ENCODE results near the gene PLIN3. TPM values are rescaled to one million over a fixed set of nuclear protein-coding genes. Genes with fewer than 3 reads are reported as not detected.

PLIN3 gene
- total RNA-seq, 1 experiment from 2014 or later = 207 TPM

DNA sequence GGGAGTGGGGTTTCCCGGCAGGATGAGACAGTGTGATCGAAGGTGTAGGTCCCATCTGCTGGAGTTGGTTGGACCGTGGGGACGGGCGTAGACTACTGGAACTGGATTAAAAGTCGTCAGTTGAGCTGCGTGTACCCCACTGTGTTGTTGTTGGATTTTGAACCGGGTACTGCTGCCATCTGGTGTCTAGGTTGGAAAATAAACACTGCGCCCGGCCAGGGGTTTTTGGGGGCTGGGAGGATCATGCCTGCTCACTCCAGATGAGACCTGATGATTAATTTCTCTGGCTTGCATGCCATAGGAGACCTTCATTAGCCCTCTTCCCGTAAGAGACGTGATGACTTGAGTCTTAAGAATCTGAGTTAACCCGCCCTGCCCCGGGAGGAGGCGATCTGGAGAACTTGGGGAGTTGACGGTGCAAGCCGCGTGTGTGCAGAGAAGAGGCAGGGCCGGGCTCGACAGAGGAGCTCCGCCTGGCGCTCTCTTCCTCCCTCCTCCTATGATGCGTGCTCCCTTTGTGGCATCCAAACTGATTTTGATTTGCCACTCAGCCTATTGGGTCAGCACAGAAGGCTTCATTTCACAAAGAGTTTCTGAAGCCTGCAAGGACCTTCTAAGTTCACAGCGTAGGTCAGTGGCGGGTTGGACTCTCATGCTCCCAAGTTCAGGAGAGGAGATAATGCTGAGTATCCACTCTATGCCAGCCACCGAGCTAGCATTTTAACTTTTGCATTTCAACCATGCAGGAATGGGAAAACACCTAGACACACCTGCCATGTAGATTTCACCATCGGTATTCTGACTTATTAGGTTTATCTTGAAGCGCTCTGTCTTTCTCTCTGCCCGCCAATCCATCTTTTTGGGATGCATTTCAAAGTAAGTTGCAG is 44.6 kb upstream of the PLIN3 start (continued):
- TF ChIP-seq, protein P1, sequence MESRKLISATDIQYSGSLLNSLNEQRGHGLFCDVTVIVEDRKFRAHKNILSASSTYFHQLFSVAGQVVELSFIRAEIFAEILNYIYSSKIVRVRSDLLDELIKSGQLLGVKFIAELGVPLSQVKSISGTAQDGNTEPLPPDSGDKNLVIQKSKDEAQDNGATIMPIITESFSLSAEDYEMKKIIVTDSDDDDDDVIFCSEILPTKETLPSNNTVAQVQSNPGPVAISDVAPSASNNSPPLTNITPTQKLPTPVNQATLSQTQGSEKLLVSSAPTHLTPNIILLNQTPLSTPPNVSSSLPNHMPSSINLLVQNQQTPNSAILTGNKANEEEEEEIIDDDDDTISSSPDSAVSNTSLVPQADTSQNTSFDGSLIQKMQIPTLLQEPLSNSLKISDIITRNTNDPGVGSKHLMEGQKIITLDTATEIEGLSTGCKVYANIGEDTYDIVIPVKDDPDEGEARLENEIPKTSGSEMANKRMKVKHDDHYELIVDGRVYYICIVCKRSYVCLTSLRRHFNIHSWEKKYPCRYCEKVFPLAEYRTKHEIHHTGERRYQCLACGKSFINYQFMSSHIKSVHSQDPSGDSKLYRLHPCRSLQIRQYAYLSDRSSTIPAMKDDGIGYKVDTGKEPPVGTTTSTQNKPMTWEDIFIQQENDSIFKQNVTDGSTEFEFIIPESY (IDR thresholded peaks at IDR 0.05; ENCODE audit: extremely low read depth, insufficient replicate concordance, low read length) = peak; percentile 7
- TF ChIP-seq SIN3A (IDR thresholded peaks at IDR 0.05; ENCODE audit: low read depth) (peak; percentile 93), EGR1 (IDR thresholded peaks at IDR 0.05; ENCODE audit: low read depth) (no peak)

DNA sequence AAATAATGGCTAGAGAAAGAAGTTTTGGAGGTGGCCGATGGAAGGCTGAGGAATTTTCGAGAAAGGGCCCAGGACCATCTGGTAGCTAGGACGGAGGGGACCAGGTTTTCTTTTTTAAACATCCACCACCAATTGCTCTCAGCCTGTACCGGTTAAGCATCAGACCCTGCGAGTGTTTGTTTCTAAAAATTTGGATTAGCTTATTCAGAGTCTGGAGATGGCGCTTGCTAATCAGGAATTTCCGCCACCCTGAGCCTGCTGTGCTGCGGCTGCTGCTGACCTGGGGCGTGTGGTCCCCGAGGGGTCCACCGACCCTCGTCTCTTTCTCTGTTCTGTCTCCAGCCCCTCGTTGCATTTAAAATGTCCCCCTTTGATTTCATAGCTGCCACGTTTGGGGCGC is 43.8 kb upstream of the PLIN3 start:
- RAD21 ChIA-PET (ENCODE audit: low non-redundant PET in 1 of 2, low total read pairs in 2 of 2, uncharacterized antibody in 2 of 2, unreplicated experiment in 2 of 2) = interaction anchor here (0.7 to 1.9 kb wide), 10 partner anchors 12 to 102 kb away, joined by 3 to 15 read pairs (median 4); partner anchors contain the start of gene PLIN3 (in 2 of the 2)
- no peaks in the 10 kb centered on the region for H3K9me3 ChIP-seq (ENCODE audit: control insufficient read depth in 1 of 2, insufficient read depth in 1 of 2, low read depth in 1 of 2, low read length in 2 of 2)
- CTCF ChIA-PET = interaction anchor here (0.6 to 4.3 kb wide), 12 partner anchors 14 to 120 kb away, joined by 3 to 78 read pairs (median 6); partner anchors contain the start of genes FEM1A and PLIN3
- TSS peak; percentile 45 for BruUV-seq (replicated peaks)
- peak overlapping the region; percentile 98 for H3K9ac ChIP-seq (ENCODE audit: low read length)
- peaks cover 0 to 39% of the 10 kb centered on the region in 2 experiments; a peak in 1 of 4 replicates for H3K36me3 ChIP-seq (ENCODE audit: control insufficient read depth in 1 of 2, insufficient read depth in 2 of 2, low read length in 2 of 2)
- peaks cover 60 to 73% of the 10 kb centered on the region in 2 experiments for H3K4me1 ChIP-seq (ENCODE audit: control insufficient read depth in 1 of 2, insufficient read depth in 2 of 2, low read length in 2 of 2)
- peak overlapping the region; percentile 100 for H3K4me2 ChIP-seq (ENCODE audit: low read length)
- DNase-seq (ENCODE audit: low read depth, low spot score) (no peak), ATAC-seq (no peak)
- H3K27ac ChIP-seq (ENCODE audit: low read depth, low read length) = peak overlapping the region; percentile 98
- no peak for TF ChIP-seq EZH2 (IDR thresholded peaks at IDR 0.05)
- no peak for TF ChIP-seq SIN3A (IDR thresholded peaks at IDR 0.05; ENCODE audit: low read depth)
- TF ChIP-seq YY1 (IDR thresholded peaks at IDR 0.05; ENCODE audit: extremely low read depth, insufficient replicate concordance, low read depth, low read length) = no peak
- TF ChIP-seq CBX3 (IDR thresholded peaks at IDR 0.05; ENCODE audit: low read depth) = no peak
- TF ChIP-seq, protein P2, sequence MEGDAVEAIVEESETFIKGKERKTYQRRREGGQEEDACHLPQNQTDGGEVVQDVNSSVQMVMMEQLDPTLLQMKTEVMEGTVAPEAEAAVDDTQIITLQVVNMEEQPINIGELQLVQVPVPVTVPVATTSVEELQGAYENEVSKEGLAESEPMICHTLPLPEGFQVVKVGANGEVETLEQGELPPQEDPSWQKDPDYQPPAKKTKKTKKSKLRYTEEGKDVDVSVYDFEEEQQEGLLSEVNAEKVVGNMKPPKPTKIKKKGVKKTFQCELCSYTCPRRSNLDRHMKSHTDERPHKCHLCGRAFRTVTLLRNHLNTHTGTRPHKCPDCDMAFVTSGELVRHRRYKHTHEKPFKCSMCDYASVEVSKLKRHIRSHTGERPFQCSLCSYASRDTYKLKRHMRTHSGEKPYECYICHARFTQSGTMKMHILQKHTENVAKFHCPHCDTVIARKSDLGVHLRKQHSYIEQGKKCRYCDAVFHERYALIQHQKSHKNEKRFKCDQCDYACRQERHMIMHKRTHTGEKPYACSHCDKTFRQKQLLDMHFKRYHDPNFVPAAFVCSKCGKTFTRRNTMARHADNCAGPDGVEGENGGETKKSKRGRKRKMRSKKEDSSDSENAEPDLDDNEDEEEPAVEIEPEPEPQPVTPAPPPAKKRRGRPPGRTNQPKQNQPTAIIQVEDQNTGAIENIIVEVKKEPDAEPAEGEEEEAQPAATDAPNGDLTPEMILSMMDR (IDR thresholded peaks at IDR 0.05 in 2 of 3, conservative IDR thresholded peaks at IDR 0.05 in 1 of 3; ENCODE audit: borderline replicate concordance in 1 of 3, insufficient read depth in 1 of 3, low read depth in 2 of 3, low read length in 2 of 3) = no peak
- TF ChIP-seq, protein P3, sequence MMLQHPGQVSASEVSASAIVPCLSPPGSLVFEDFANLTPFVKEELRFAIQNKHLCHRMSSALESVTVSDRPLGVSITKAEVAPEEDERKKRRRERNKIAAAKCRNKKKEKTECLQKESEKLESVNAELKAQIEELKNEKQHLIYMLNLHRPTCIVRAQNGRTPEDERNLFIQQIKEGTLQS (IDR thresholded peaks at IDR 0.05) = no peak
- TF ChIP-seq FOSL1 (IDR thresholded peaks at IDR 0.05; ENCODE audit: low read depth) = no peak
- no peak for TF ChIP-seq EGR1 (IDR thresholded peaks at IDR 0.05; ENCODE audit: low read depth)
- TF ChIP-seq, protein P4, sequence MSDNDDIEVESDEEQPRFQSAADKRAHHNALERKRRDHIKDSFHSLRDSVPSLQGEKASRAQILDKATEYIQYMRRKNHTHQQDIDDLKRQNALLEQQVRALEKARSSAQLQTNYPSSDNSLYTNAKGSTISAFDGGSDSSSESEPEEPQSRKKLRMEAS (IDR thresholded peaks at IDR 0.05) = no peak
- TF ChIP-seq RAD21 (IDR thresholded peaks at IDR 0.05; ENCODE audit: low read depth) = no peak
- no peak for TF ChIP-seq CEBPB (IDR thresholded peaks at IDR 0.05; ENCODE audit: low read depth)
- no peak for TF ChIP-seq SRF (IDR thresholded peaks at IDR 0.05; ENCODE audit: low read depth)
- TF ChIP-seq, protein P1 (IDR thresholded peaks at IDR 0.05; ENCODE audit: extremely low read depth, insufficient replicate concordance, low read length) = no peak
- TF ChIP-seq POLR2AphosphoS5 (IDR thresholded peaks at IDR 0.05; ENCODE audit: low read depth, low read length) = no peak
- TF ChIP-seq SP1 (IDR thresholded peaks at IDR 0.05; ENCODE audit: low read depth) = no peak
- peak overlapping the region; percentile 55 to 90 for H3K4me3 ChIP-seq (replicated peaks in 1 of 2; ENCODE audit: low read depth in 1 of 2, low read length in 2 of 2)
- H4K20me1 ChIP-seq (ENCODE audit: insufficient read depth) = peaks cover 13% of the 10 kb centered on the region; the same call in 1 of the 2 replicates
- intact Hi-C loops (cut with micrococcal nuclease) = loop anchor here (1.0 to 10.0 kb wide), 3 partner anchors 39 to 123 kb away; partner anchors contain the start of gene KDM4B
- POLR2A ChIA-PET = interaction anchor here (1.0 to 6.3 kb wide), 5 partner anchors 38 to 101 kb away, joined by 4 to 54 read pairs (median 8); partner anchors contain the start of genes KDM4B and PLIN3
- no peaks in the 10 kb centered on the region for H3K9me2 ChIP-seq (ENCODE audit: insufficient read depth)
- H3K27me3 ChIP-seq (ENCODE audit: insufficient read depth, low read length) = no peaks in the 10 kb centered on the region
- H3K79me2 ChIP-seq (ENCODE audit: insufficient read depth, low read length) = peaks cover 61% of the 10 kb centered on the region
- no peak overlapping the region for H2AFZ ChIP-seq (ENCODE audit: low read depth, low read length, poor library complexity, severe bottlenecking)
